ENCODE data around the gene L1CAM. TPM values are rescaled to one million over a fixed set of nuclear protein-coding genes. Genes with fewer than 3 reads are reported as not detected.

Gene L1CAM
- total RNA-seq, 1 donor from 2014 or later = 137 TPM

- no peak within 1 kb of the TSS for H3K4me3 Mint-ChIP-seq
- no peak for DNase-seq (ENCODE audit: low read depth, low spot score)
- H3K9me3 Mint-ChIP-seq = peaks cover 3% of the 10 kb centered on the region
- peaks cover 4% of the 10 kb centered on the region for H3K36me3 Mint-ChIP-seq (ENCODE audit: low read depth)
- no peaks in the 10 kb centered on the region for H3K27me3 Mint-ChIP-seq (ENCODE audit: low read depth)
- TF ChIP-seq, protein P1, sequence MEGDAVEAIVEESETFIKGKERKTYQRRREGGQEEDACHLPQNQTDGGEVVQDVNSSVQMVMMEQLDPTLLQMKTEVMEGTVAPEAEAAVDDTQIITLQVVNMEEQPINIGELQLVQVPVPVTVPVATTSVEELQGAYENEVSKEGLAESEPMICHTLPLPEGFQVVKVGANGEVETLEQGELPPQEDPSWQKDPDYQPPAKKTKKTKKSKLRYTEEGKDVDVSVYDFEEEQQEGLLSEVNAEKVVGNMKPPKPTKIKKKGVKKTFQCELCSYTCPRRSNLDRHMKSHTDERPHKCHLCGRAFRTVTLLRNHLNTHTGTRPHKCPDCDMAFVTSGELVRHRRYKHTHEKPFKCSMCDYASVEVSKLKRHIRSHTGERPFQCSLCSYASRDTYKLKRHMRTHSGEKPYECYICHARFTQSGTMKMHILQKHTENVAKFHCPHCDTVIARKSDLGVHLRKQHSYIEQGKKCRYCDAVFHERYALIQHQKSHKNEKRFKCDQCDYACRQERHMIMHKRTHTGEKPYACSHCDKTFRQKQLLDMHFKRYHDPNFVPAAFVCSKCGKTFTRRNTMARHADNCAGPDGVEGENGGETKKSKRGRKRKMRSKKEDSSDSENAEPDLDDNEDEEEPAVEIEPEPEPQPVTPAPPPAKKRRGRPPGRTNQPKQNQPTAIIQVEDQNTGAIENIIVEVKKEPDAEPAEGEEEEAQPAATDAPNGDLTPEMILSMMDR (conservative IDR thresholded peaks at IDR 0.05) = no peak
- no peak within 1 kb of the TSS for H3K27ac Mint-ChIP-seq (ENCODE audit: unreplicated experiment)
- peaks cover 22% of the 10 kb centered on the region for H3K4me1 Mint-ChIP-seq
Measured at GRCh38 chrX:153903991-153904957, 18.3 kb upstream of the L1CAM start, which contains the start of gene AVPR2. AVPR2 (plus strand) TSS chrX:153904673; CDS start chrX:153905146, 473 bp downstream.

DNA sequence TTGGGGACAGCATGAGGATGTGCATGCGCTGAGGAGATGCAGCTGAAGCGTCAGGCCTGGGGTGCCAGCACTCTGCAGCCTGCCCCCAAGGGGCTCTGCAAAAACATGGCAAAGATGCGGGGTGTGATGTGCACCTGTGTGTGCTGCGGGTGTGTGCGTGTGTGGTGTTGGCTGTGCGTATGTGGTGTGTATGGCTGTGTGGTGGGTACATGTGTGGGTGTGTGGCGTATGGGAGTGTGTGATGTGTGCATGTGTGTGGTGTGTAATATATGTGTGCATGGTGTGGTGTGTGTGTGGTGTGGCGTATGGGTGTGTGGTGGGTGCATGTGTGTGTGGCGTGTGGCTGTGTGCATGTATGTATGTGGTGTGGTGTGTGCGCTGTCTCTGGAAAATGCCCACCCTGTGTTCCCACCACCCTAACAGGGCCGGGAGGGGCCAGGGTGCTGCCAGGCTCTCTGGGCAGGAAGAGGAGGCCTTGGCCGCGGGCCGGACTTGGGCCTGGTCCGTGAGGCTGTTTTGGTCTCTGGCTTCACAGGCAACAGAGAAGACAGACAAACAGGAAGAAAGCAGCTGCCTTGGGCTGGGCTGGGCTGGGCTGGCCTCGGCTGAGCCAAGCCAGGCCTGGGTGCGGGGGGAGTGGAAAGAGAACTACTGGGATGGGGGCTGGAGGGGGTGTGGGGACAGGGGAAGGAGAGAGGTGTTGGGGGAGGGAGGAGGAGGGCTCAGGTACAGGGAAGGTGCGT, 17.4 kb upstream of the L1CAM start:
- DNase-seq (ENCODE audit: low read depth, low spot score) = no peak
- Mint-ChIP-seq H3K9me3 (peaks cover 4% of the 10 kb centered on the region), H3K27ac (ENCODE audit: unreplicated experiment) (no peak overlapping the region), H3K27me3 (ENCODE audit: low read depth) (no peaks in the 10 kb centered on the region), H3K36me3 (ENCODE audit: low read depth) (peaks cover 4% of the 10 kb centered on the region), H3K4me3 (no peak overlapping the region), H3K4me1 (peaks cover 22% of the 10 kb centered on the region)
- TF ChIP-seq, protein P1 (conservative IDR thresholded peaks at IDR 0.05) = no peak

- no peak overlapping the region for H3K4me3 Mint-ChIP-seq
- H3K27me3 Mint-ChIP-seq (ENCODE audit: low read depth) = no peaks in the 10 kb centered on the region
- TF ChIP-seq, protein P1 (conservative IDR thresholded peaks at IDR 0.05) = no peak
- DNase-seq (ENCODE audit: low read depth, low spot score) = no peak
- peaks cover 4% of the 10 kb centered on the region for H3K36me3 Mint-ChIP-seq (ENCODE audit: low read depth)
- no peak overlapping the region for H3K27ac Mint-ChIP-seq (ENCODE audit: unreplicated experiment)
- peaks cover 5% of the 10 kb centered on the region for H3K9me3 Mint-ChIP-seq
- peaks cover 22% of the 10 kb centered on the region for H3K4me1 Mint-ChIP-seq
Measured at GRCh38 chrX:153902385-153902784, 16.4 kb upstream of the L1CAM start.

GRCh38 chrX:153901753-153902140, 15.8 kb upstream of the L1CAM start:
- H3K27ac Mint-ChIP-seq (ENCODE audit: unreplicated experiment) = peak overlapping the region; percentile 87
- no peak overlapping the region for H3K4me3 Mint-ChIP-seq
- H3K9me3 Mint-ChIP-seq = peaks cover 5% of the 10 kb centered on the region
- H3K4me1 Mint-ChIP-seq = peaks cover 22% of the 10 kb centered on the region
- peaks cover 4% of the 10 kb centered on the region for H3K36me3 Mint-ChIP-seq (ENCODE audit: low read depth)
- DNase-seq (ENCODE audit: low read depth, low spot score) = no peak
- TF ChIP-seq, protein P1 (conservative IDR thresholded peaks at IDR 0.05) = no peak
- no peaks in the 10 kb centered on the region for H3K27me3 Mint-ChIP-seq (ENCODE audit: low read depth)

- TF ChIP-seq, protein P1 (conservative IDR thresholded peaks at IDR 0.05) = no peak
- Mint-ChIP-seq H3K4me3 (peak overlapping the region; percentile 23), H3K4me1 (peaks cover 27% of the 10 kb centered on the region), H3K9me3 (peaks cover 5% of the 10 kb centered on the region), H3K36me3 (ENCODE audit: low read depth) (peaks cover 4% of the 10 kb centered on the region), H3K27me3 (ENCODE audit: low read depth) (no peaks in the 10 kb centered on the region), H3K27ac (ENCODE audit: unreplicated experiment) (peak overlapping the region; percentile 19)
- DNase-seq (ENCODE audit: low read depth, low spot score) = no peak
Measured at GRCh38 chrX:153900831-153901752, 15.1 kb upstream of the L1CAM start.
